SH-SY5Y (cell line): ENCODE data around the gene ALAD.

Experiments
- GATA2 ChIP-seq: IDR thresholded peaks from 2 replicates; pipeline ENCODE4 v1.6.1; 2011; ENCODE audit warnings: mild to moderate bottlenecking, low read depth, low read length
- GATA3 ChIP-seq: IDR thresholded peaks from 2 replicates; pipeline ENCODE4 v1.6.1; 2011; ENCODE audit warnings: low read depth, mild to moderate bottlenecking, low read length, moderate library complexity

DNA sequence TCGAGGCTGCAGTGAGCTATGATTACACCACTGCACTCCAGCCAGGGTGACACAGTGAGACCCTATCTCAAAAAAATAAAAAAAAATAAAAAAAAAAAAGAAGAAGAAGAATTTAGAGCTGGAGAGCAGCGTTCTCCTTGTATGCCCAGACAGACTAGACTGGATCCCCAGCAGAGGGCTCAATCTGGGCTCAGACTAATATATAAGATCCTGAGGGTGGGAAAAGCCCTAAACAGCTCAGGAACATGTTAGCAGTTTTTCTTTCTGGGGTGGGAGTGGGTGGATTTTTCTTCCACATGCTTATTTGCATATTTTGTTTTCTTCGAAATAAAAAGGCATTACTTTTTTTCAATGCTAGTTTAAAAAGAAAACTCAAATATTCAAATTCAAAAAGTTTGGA, 52.6 kb downstream of the ALAD start:
- no peak for TF ChIP-seq GATA2
- TF ChIP-seq GATA3, result no peak
